ENCODE measurements around the gene GPR150.

Gene GPR150

GRCh38 chr5:95620030-95620869 lies at the start of gene GPR150:
GPR150 (plus strand) TSS chr5:95620087; CDS start chr5:95620276, 189 bp downstream.
- DNase-seq (ENCODE audit: low read depth in 3 of 3), result peak; percentile 21 to 44 (median 43)

- DNase-seq (ENCODE audit: low read depth in 3 of 3), result no peak
These were observed 47.9 kb upstream of the GPR150 start for GRCh38 chr5:95572016-95572415.

- no peak for DNase-seq (ENCODE audit: low read depth in 3 of 3)
These were observed 38.3 kb upstream of the GPR150 start for GRCh38 chr5:95581576-95581975.

GRCh38 chr5:95583992-95584391 lies 35.9 kb upstream of the GPR150 start:
- DNase-seq (ENCODE audit: low read depth in 3 of 3), result no peak

GRCh38 chr5:95590880-95591279 lies 29.0 kb upstream of the GPR150 start:
- no peak for DNase-seq (ENCODE audit: low read depth in 3 of 3)

GRCh38 chr5:95591490-95591901 lies 28.4 kb upstream of the GPR150 start:
- DNase-seq (ENCODE audit: low read depth in 3 of 3), result no peak

GRCh38 chr5:95595289-95595931 lies 24.5 kb upstream of the GPR150 start:
- DNase-seq (ENCODE audit: low read depth in 3 of 3), result no peak

GRCh38 chr5:95599252-95599651 lies 20.6 kb upstream of the GPR150 start:
- no peak for DNase-seq (ENCODE audit: low read depth in 3 of 3)

- no peak for DNase-seq (ENCODE audit: low read depth in 3 of 3)
These were observed 19.3 kb upstream of the GPR150 start for GRCh38 chr5:95600557-95600956.

- no peak for DNase-seq (ENCODE audit: low read depth in 3 of 3)
These were observed 14.1 kb upstream of the GPR150 start for GRCh38 chr5:95605786-95606185.

GRCh38 chr5:95606419-95606818 lies 13.5 kb upstream of the GPR150 start:
- DNase-seq (ENCODE audit: low read depth in 3 of 3), result no peak

- no peak for DNase-seq (ENCODE audit: low read depth in 3 of 3)
These were observed 10.2 kb upstream of the GPR150 start for GRCh38 chr5:95609711-95610110.

GRCh38 chr5:95610546-95610945 lies 9.3 kb upstream of the GPR150 start:
- DNase-seq (ENCODE audit: low read depth in 3 of 3), result no peak

- no peak for DNase-seq (ENCODE audit: low read depth in 3 of 3)
These were observed 8.5 kb upstream of the GPR150 start for GRCh38 chr5:95611396-95611795.

- no peak for DNase-seq (ENCODE audit: low read depth in 3 of 3)
These were observed 6.4 kb upstream of the GPR150 start for GRCh38 chr5:95613514-95613913.

GRCh38 chr5:95615164-95615467 lies 4.8 kb upstream of the GPR150 start:
- DNase-seq (ENCODE audit: low read depth in 3 of 3), result no peak

GRCh38 chr5:95617057-95617456 lies 2.8 kb upstream of the GPR150 start:
- DNase-seq (ENCODE audit: low read depth in 3 of 3), result no peak

- no peak for DNase-seq (ENCODE audit: low read depth in 3 of 3)
These were observed 791 bp upstream of the GPR150 start for GRCh38 chr5:95619096-95619495.

- DNase-seq (ENCODE audit: low read depth in 3 of 3), result no peak
These were observed 315 bp upstream of the GPR150 start for GRCh38 chr5:95619514-95620029.

GRCh38 chr5:95620870-95621838 lies 1.3 kb downstream of the GPR150 start:
- DNase-seq (ENCODE audit: low read depth in 3 of 3), result peak; percentile 2 to 35 (median 25)

- DNase-seq (ENCODE audit: low read depth in 3 of 3), result no peak
These were observed 2.1 kb downstream of the GPR150 start for GRCh38 chr5:95621839-95622629.
